ENCODE data around the gene CYP2B6. TPM values are rescaled to one million over a fixed set of nuclear protein-coding genes. Genes with fewer than 3 reads are reported as not detected.

Gene CYP2B6
- total and polyA plus RNA-seq, 2 donors (not counting 1 experiment from before 2014, with no cell fraction given): not detected

- H4K20me1 ChIP-seq (ENCODE audit: control insufficient read depth, insufficient read depth, low read length, poor library complexity, severe bottlenecking): no peaks in the 10 kb centered on the region
- no peaks in the 10 kb centered on the region for H3K79me2 ChIP-seq (ENCODE audit: control insufficient read depth, insufficient read depth, low read length)
- intact Hi-C loops (cut with micrococcal nuclease): no loop called here
- no peak overlapping the region for H3K4me2 ChIP-seq (replicated peaks; ENCODE audit: low read depth, low read length, poor library complexity, severe bottlenecking)
- no peaks in the 10 kb centered on the region for H3K4me1 ChIP-seq (ENCODE audit: control insufficient read depth in 2 of 2, insufficient read depth in 2 of 2, low read length in 2 of 2)
- H3K9me3 Mint-ChIP-seq (ENCODE audit: insufficient read depth): no peaks in the 10 kb centered on the region
- ATAC-seq (ENCODE audit: low read depth) (no peak), DNase-seq (no peak)
- no peak overlapping the region for H2AFZ ChIP-seq (ENCODE audit: insufficient read depth, low read depth, low read length, poor library complexity, severe bottlenecking)
- ChIA-PET CTCF (no interaction called here), POLR2A (no interaction called here)
- no peak for TF ChIP-seq CTCF (IDR thresholded peaks at IDR 0.05)
- no peak for TF ChIP-seq EZH2 (IDR thresholded peaks at IDR 0.05; ENCODE audit: borderline replicate concordance, insufficient read depth, low read depth, low read length, poor library complexity, severe bottlenecking)
- H3K36me3 ChIP-seq (replicated peaks in 1 of 2; ENCODE audit: control extremely low read depth in 1 of 2, control insufficient read depth in 1 of 2, extremely low read depth in 1 of 2, insufficient read depth in 2 of 2, low read length in 1 of 2): no peaks in the 10 kb centered on the region
- 88% methylated on average over 1 of the region's 1 CpG for WGBS (ENCODE audit: insufficient coverage)
- no peak overlapping the region for H3K27ac ChIP-seq (ENCODE audit: low read length in 2 of 2)
- H3K27ac Mint-ChIP-seq: no peak overlapping the region
- peaks cover 43% of the 10 kb centered on the region for H3K27me3 Mint-ChIP-seq
- no peaks in the 10 kb centered on the region for H3K4me1 Mint-ChIP-seq
- no peak overlapping the region for H3K4me3 Mint-ChIP-seq
- H3K4me3 ChIP-seq (ENCODE audit: control extremely low read depth in 1 of 5, extremely low read depth in 1 of 5, insufficient read depth in 1 of 5, low read depth in 2 of 5, low read length in 4 of 5): no peak overlapping the region
- H3K27me3 ChIP-seq (replicated peaks in 1 of 4; ENCODE audit: control extremely low read depth in 1 of 4, control insufficient read depth in 3 of 4, insufficient read depth in 4 of 4, low read length in 3 of 4): peaks cover 0 to 14% (median 6%) of the 10 kb centered on the region in 4 experiments
- no peak overlapping the region for H3K9ac ChIP-seq (ENCODE audit: low read length)
- H3K9me3 ChIP-seq (ENCODE audit: control extremely low read depth in 1 of 3, control insufficient read depth in 2 of 3, insufficient read depth in 1 of 3, low read length in 2 of 3): no peaks in the 10 kb centered on the region
Measured at GRCh38 chr19:41014643-41015042, 23.6 kb downstream of the CYP2B6 start.

DNA sequence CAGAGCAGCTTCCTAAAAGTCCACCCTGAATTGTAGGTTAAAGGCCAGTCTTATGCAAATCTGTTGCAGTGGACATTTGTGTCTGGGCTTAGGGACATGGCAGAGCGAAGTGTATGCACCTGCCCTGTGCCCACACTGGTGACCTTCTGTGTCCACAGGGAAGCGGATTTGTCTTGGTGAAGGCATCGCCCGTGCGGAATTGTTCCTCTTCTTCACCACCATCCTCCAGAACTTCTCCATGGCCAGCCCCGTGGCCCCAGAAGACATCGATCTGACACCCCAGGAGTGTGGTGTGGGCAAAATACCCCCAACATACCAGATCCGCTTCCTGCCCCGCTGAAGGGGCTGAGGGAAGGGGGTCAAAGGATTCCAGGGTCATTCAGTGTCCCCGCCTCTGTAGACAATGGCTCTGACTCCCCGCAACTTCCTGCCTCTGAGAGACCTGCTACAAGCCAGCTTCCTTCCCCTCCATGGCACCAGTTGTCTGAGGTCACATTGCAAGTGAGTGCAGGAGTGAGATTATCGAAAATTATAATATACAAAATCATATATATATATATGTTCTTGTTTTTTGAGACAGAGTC is 25.5 kb downstream of the CYP2B6 start:
- POLR2A ChIA-PET: no interaction called here
- Histone ChIP-seq H3K4me2 (replicated peaks; ENCODE audit: low read depth, low read length, poor library complexity, severe bottlenecking) (no peak overlapping the region), H3K9me3 (ENCODE audit: control extremely low read depth in 1 of 3, control insufficient read depth in 2 of 3, insufficient read depth in 1 of 3, low read length in 2 of 3) (no peaks in the 10 kb centered on the region), H2AFZ (ENCODE audit: insufficient read depth, low read depth, low read length, poor library complexity, severe bottlenecking) (no peak overlapping the region), H3K9ac (ENCODE audit: low read length) (no peak overlapping the region), H3K4me1 (ENCODE audit: control insufficient read depth in 2 of 2, insufficient read depth in 2 of 2, low read length in 2 of 2) (no peaks in the 10 kb centered on the region), H3K4me3 (ENCODE audit: control extremely low read depth in 1 of 5, extremely low read depth in 1 of 5, insufficient read depth in 1 of 5, low read depth in 2 of 5, low read length in 4 of 5) (no peak overlapping the region), H3K36me3 (replicated peaks in 1 of 2; ENCODE audit: control extremely low read depth in 1 of 2, control insufficient read depth in 1 of 2, extremely low read depth in 1 of 2, insufficient read depth in 2 of 2, low read length in 1 of 2) (no peaks in the 10 kb centered on the region), H4K20me1 (ENCODE audit: control insufficient read depth, insufficient read depth, low read length, poor library complexity, severe bottlenecking) (no peaks in the 10 kb centered on the region), H3K27me3 (replicated peaks in 1 of 4; ENCODE audit: control extremely low read depth in 1 of 4, control insufficient read depth in 3 of 4, insufficient read depth in 4 of 4, low read length in 3 of 4) (peaks cover 0 to 21% (median 6%) of the 10 kb centered on the region in 4 experiments), H3K79me2 (ENCODE audit: control insufficient read depth, insufficient read depth, low read length) (no peaks in the 10 kb centered on the region), H3K27ac (ENCODE audit: low read length in 2 of 2) (no peak overlapping the region)
- H3K4me3 Mint-ChIP-seq: no peak overlapping the region
- WGBS (ENCODE audit: insufficient coverage): 17% methylated on average over 1 of the region's 12 CpGs
- CTCF ChIA-PET: interaction anchor here (0.5 kb wide), 1 partner anchor 1954 kb away, joined by 3 read pairs; no protein-coding TSS in a partner anchor
- ATAC-seq (ENCODE audit: low read depth) (no peak), DNase-seq (no peak)
- H3K27ac Mint-ChIP-seq: no peak overlapping the region
- H3K27me3 Mint-ChIP-seq: peaks cover 38% of the 10 kb centered on the region
- H3K4me1 Mint-ChIP-seq: no peaks in the 10 kb centered on the region
- no peak for TF ChIP-seq CTCF (IDR thresholded peaks at IDR 0.05)
- TF ChIP-seq EZH2 (IDR thresholded peaks at IDR 0.05; ENCODE audit: borderline replicate concordance, insufficient read depth, low read depth, low read length, poor library complexity, severe bottlenecking): no peak
- intact Hi-C loops (cut with micrococcal nuclease): no loop called here
- H3K9me3 Mint-ChIP-seq (ENCODE audit: insufficient read depth): no peaks in the 10 kb centered on the region

Measured in B cell (primary cell).